K562 (cell line): ENCODE measurements around the gene SNX9. TPM values are rescaled to one million over a fixed set of nuclear protein-coding genes. Genes with fewer than 3 reads are reported as not detected.

Source experiments
- ASH1L ChIP-seq: fragments of 450-650 bp; IDR thresholded peaks from 2 replicates; pipeline ENCODE4 v1.6.1; 2018; ENCODE audit warnings: borderline replicate concordance, mild to moderate bottlenecking, low read depth; ENCODE audit not compliant: partially characterized antibody
- CC2D1A ChIP-seq: fragments of 450-650 bp; IDR thresholded peaks from 2 replicates; pipeline ENCODE4 v1.6.1; 2017; ENCODE audit warnings: mild to moderate bottlenecking
- CTCF ChIP-seq, 3 experiments: IDR thresholded peaks in 2 of 3; conservative IDR thresholded peaks in 1 of 3; 2 replicates each; pipeline ENCODE4 v1.5.1; 2011 to 2012; ENCODE audit warnings: low read length in 3 of 3, mild to moderate bottlenecking in 3 of 3, control low read depth in 2 of 3, improper control_type of control experiment in 1 of 3, inconsistent platforms in 1 of 3, low read depth in 1 of 3, mixed read lengths in 1 of 3, moderate library complexity in 1 of 3; ENCODE audit not compliant: insufficient read depth in 2 of 3
- EHMT2 ChIP-seq: fragments of 450-650 bp; IDR thresholded peaks from 2 replicates; pipeline ENCODE4 v1.6.1; 2018; ENCODE audit warnings: antibody characterized with exemption
- ELF4 ChIP-seq: fragments of 450-650 bp; formaldehyde crosslinking; IDR thresholded peaks from 2 replicates; pipeline ENCODE4 v1.4.0; 2022; ENCODE audit warnings: missing genetic modification characterization
- ERF ChIP-seq: fragments of 450-650 bp; formaldehyde crosslinking; IDR thresholded peaks from 2 replicates; pipeline ENCODE4 v1.4.0; 2020; ENCODE audit warnings: mild to moderate bottlenecking, mixed read lengths
- FOXO4 ChIP-seq: fragments of 450-650 bp; formaldehyde crosslinking; IDR thresholded peaks from 2 replicates; pipeline ENCODE4 v1.4.0; 2020; ENCODE audit warnings: mild to moderate bottlenecking, moderate library complexity
- HLTF ChIP-seq: fragments of 450-650 bp; IDR thresholded peaks from 2 replicates; pipeline ENCODE4 v1.6.1; 2016
- MIER1 ChIP-seq: fragments of 450-650 bp; IDR thresholded peaks from 2 replicates; pipeline ENCODE4 v1.6.1; 2016; ENCODE audit warnings: antibody characterized with exemption, mild to moderate bottlenecking, low read depth
- MLX ChIP-seq, 2 experiments: fragments of 450-650 bp in 1 of 2; sonication (generic) in 1 of 2; formaldehyde crosslinking; conservative IDR thresholded peaks; 2 replicates each; pipeline versions ENCODE4 v1.4.0 to v1.8.1; 2020 to 2022; ENCODE audit warnings: mild to moderate bottlenecking in 1 of 2, missing genetic modification reagents in 1 of 2
- MYBL2 ChIP-seq, 2 experiments: fragments of 450-650 bp in 1 of 2; sonication (generic) in 1 of 2; formaldehyde crosslinking in 1 of 2; IDR thresholded peaks; 2 replicates each; pipeline versions ENCODE4 v1.6.1 to v1.8.1; 2017 to 2022; ENCODE audit warnings: borderline replicate concordance in 1 of 2, inconsistent platforms in 1 of 2, low read depth in 1 of 2, mild to moderate bottlenecking in 1 of 2, missing genetic modification reagents in 1 of 2, moderate library complexity in 1 of 2
- RBM25 ChIP-seq: fragments of 200-400 bp; formaldehyde crosslinking; IDR thresholded peaks from 2 replicates; pipeline ENCODE4 v1.6.1; 2018; ENCODE audit warnings: low read length, low read depth, moderate library complexity; ENCODE audit not compliant: severe bottlenecking
- SMAD2 ChIP-seq: fragments of 150-350 bp; IDR thresholded peaks from 2 replicates; pipeline ENCODE4 v1.6.1; 2014; ENCODE audit warnings: low read depth, mild to moderate bottlenecking, low read length
- SREBF2 ChIP-seq: sonication (generic); formaldehyde crosslinking; IDR thresholded peaks from 2 replicates; pipeline ENCODE4 v1.4.0; 2020; ENCODE audit warnings: mild to moderate bottlenecking, missing genetic modification reagents
- TBL1XR1 ChIP-seq, 2 experiments: IDR thresholded peaks; 2 replicates each; pipeline ENCODE4 v1.6.1; 2012; ENCODE audit warnings: improper control_type of control experiment in 2 of 2, low read length in 2 of 2, mild to moderate bottlenecking in 1 of 2
- TCF7 ChIP-seq: sonication (generic); IDR thresholded peaks from 2 replicates; pipeline ENCODE4 v1.6.1; 2016; ENCODE audit warnings: antibody characterized with exemption, borderline replicate concordance
- TEAD1 ChIP-seq, 2 experiments: fragments of 450-650 bp in 1 of 2; sonication (generic) in 1 of 2; formaldehyde crosslinking; IDR thresholded peaks; 2 replicates each; pipeline versions ENCODE4 v1.4.0 to v1.8.0; 2020 to 2022; ENCODE audit warnings: mild to moderate bottlenecking in 2 of 2, missing genetic modification reagents in 1 of 2
- XRCC5 ChIP-seq: fragments of 200-400 bp; formaldehyde crosslinking; IDR thresholded peaks from 2 replicates; pipeline ENCODE4 v1.6.1; 2017; ENCODE audit warnings: low read depth, mild to moderate bottlenecking, low read length
- ZBTB8A ChIP-seq: fragments of 450-650 bp; IDR thresholded peaks from 2 replicates; pipeline ENCODE4 v1.6.1; 2018; ENCODE audit warnings: mild to moderate bottlenecking, moderate library complexity; ENCODE audit not compliant: partially characterized antibody
- ZEB2 ChIP-seq: fragments of 450-650 bp; IDR thresholded peaks from 2 replicates; pipeline ENCODE4 v1.6.1; 2016
- ZNF140 ChIP-seq: fragments of 250-450 bp; sonication (Bioruptor Pico); IDR thresholded peaks from 2 replicates; pipeline ENCODE4 v1.8.0; 2021; ENCODE audit warnings: moderate library complexity, mild to moderate bottlenecking, inconsistent platforms
- ZNF165 ChIP-seq: fragments of 250-450 bp; sonication (Bioruptor Pico); IDR thresholded peaks from 2 replicates; pipeline ENCODE4 v1.4.0; 2020; ENCODE audit warnings: borderline replicate concordance
- ZNF217 ChIP-seq: sonication (generic); formaldehyde crosslinking; IDR thresholded peaks from 2 replicates; pipeline ENCODE4 v1.8.0; 2022; ENCODE audit warnings: mild to moderate bottlenecking, missing genetic modification reagents
- ZNF695 ChIP-seq: fragments of 450-650 bp; formaldehyde crosslinking; IDR thresholded peaks from 2 replicates; pipeline ENCODE4 v1.4.0; 2020; ENCODE audit warnings: mild to moderate bottlenecking, moderate library complexity
- polyA plus RNA-seq, 8 experiments: library from polyadenylated mRNA; depleted of rRNA in 4 of 8; stranded (reverse) in 5 of 8; unstranded in 3 of 8; fragments of >200 nt; fragmentation: Nextera tagmentation in 2 of 8; fragmentation: Illumina TruSeq in 1 of 8; extraction: Ambion mirVana in 2 of 8; extraction: Trizol in 1 of 8; gene quantifications; 2 replicates each; pipeline versions ENCODE4 v1.2.1 to v1.2.3, GENCODE V29; 2011 to 2014; ENCODE audit warnings: inconsistent platforms in 1 of 8, missing spikeins in 1 of 8
- total RNA-seq, 7 experiments: library from RNA; depleted of rRNA in 6 of 7; stranded (reverse); fragments of >200 nt in 6 of 7; fragmentation: Illumina TruSeq in 2 of 7; extraction: Trizol in 2 of 7; gene quantifications; 2 replicates each; pipeline versions ENCODE4 v1.2.1 to v1.2.3, GENCODE V29; 2011 to 2021; ENCODE audit warnings: low replicate concordance in 1 of 7

Gene SNX9
- total and polyA plus RNA-seq, 9 of the 15 experiments (the other 6 are each of a cell fraction or from before 2014, with no cell fraction given) = 6.0 to 81.7 (median 57.1) TPM

- TF ChIP-seq ERF = no peak
- TF ChIP-seq TCF7 = no peak
- no peak for TF ChIP-seq MLX (CRISPR knock-in tag; conservative IDR thresholded peaks at IDR 0.05)
- no peak for TF ChIP-seq ZNF217 (CRISPR knock-in tag)
- TF ChIP-seq TEAD1 (CRISPR knock-in tag; IDR thresholded peaks at IDR 0.05) = no peak
- TF ChIP-seq FOXO4 (CRISPR knock-in tag) = no peak
- TF ChIP-seq ZNF165 (CRISPR knock-in tag) = no peak
- no peak for TF ChIP-seq SREBF2 (CRISPR knock-in tag)
- peak; percentile 55; the same call in 1 of the 2 replicates for TF ChIP-seq CC2D1A
- TF ChIP-seq ZBTB8A = no peak
- TF ChIP-seq ZEB2 = no peak
- TF ChIP-seq SMAD2 = no peak
- no peak for TF ChIP-seq ZNF140 (CRISPR knock-in tag)
- no peak for TF ChIP-seq ZNF695 (CRISPR knock-in tag)
- TF ChIP-seq ELF4 (CRISPR knock-in tag) = no peak
- TF ChIP-seq MYBL2 (IDR thresholded peaks at IDR 0.05; ENCODE audit: low read depth) = no peak
- no peak for TF ChIP-seq MYBL2 (CRISPR knock-in tag; IDR thresholded peaks at IDR 0.05; ENCODE audit: borderline replicate concordance)
- TF ChIP-seq XRCC5 = no peak
- no peak for TF ChIP-seq EHMT2
- no peak for TF ChIP-seq ASH1L
- TF ChIP-seq HLTF = no peak
- no peak for TF ChIP-seq CTCF (IDR thresholded peaks at IDR 0.05 in 2 of 3, conservative IDR thresholded peaks at IDR 0.05 in 1 of 3; ENCODE audit: insufficient read depth in 2 of 3, low read depth in 1 of 3, low read length in 3 of 3)
- peak in 1 of 2 experiments; percentile 70; a peak in 1 of 4 replicates for TF ChIP-seq TBL1XR1 (IDR thresholded peaks at IDR 0.05; ENCODE audit: low read length in 2 of 2)
- TF ChIP-seq RBM25 = no peak
- TF ChIP-seq MIER1 = no peak
Observed at GRCh38 chr6:157861184-157861583, 38.1 kb downstream of the SNX9 start (continued).
